IPS-15b (cell line): Measurements from ENCODE around the gene MCUR1.
A peak's percentile ranks its signal among the peaks of the same experiment; 100 is the strongest.

Source experiments
- H3K27me3 ChIP-seq: one replicate; pipeline ENCODE4 v1.6.1; 2013; ENCODE audit warnings: low read length; ENCODE audit not compliant: control insufficient read depth, insufficient read depth
- H3K36me3 ChIP-seq: one replicate; pipeline ENCODE4 v1.6.1; 2013; ENCODE audit warnings: low read length; ENCODE audit not compliant: control insufficient read depth, insufficient read depth
- H3K4me1 ChIP-seq: one replicate; pipeline ENCODE4 v1.6.1; 2013; ENCODE audit warnings: mild to moderate bottlenecking, low read length; ENCODE audit not compliant: control insufficient read depth, insufficient read depth
- H3K4me3 ChIP-seq: one replicate; pipeline ENCODE4 v1.5.1; 2013; ENCODE audit warnings: low read depth, low read length
- H3K9ac ChIP-seq: one replicate; pipeline ENCODE4 v1.6.1; 2013; ENCODE audit warnings: low read depth, mild to moderate bottlenecking, low read length
- H3K9me3 ChIP-seq: one replicate; pipeline ENCODE4 v1.6.1; 2013; ENCODE audit warnings: mild to moderate bottlenecking, low read length; ENCODE audit not compliant: control insufficient read depth, insufficient read depth

The MCUR1 gene

DNA sequence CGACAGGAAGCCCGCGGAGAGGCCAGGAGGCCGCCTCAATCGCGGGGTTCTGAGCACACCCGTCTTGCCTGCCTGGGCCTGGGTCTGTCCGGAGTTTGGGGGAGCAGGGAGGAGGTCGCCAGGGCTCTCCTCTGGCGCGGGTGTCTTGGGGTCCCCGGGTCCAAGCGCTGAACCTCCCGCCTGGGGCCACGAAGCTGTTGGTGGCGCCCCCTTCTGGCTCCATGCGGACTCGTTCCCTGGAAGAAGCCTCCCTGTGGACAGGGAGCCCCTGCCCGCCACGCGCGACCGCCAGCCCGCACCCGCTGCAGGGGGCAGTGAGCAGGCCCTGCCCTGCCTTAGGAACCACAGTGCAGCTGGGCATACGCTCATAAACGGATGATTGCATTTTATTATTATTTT is 44.7 kb downstream of the MCUR1 start:
- H3K9me3 ChIP-seq, result no peaks in the 10 kb centered on the region
- H3K36me3 ChIP-seq, result no peaks in the 10 kb centered on the region
- H3K27me3 ChIP-seq, result no peaks in the 10 kb centered on the region
- H3K4me1 ChIP-seq, result peaks cover 3% of the 10 kb centered on the region
- H3K4me3 ChIP-seq, result no peak overlapping the region
- H3K9ac ChIP-seq, result no peak overlapping the region

GRCh38 chr6:13769034-13769654 is 45.2 kb downstream of the MCUR1 start:
- Histone ChIP-seq H3K9me3 (no peaks in the 10 kb centered on the region), H3K9ac (no peak overlapping the region), H3K36me3 (no peaks in the 10 kb centered on the region), H3K4me1 (peaks cover 3% of the 10 kb centered on the region), H3K4me3 (no peak overlapping the region), H3K27me3 (no peaks in the 10 kb centered on the region)

GRCh38 chr6:13767121-13767808 is 47.1 kb downstream of the MCUR1 start:
- Histone ChIP-seq H3K36me3 (no peaks in the 10 kb centered on the region), H3K4me1 (peaks cover 3% of the 10 kb centered on the region), H3K9me3 (no peaks in the 10 kb centered on the region), H3K9ac (no peak overlapping the region), H3K4me3 (peak overlapping the region; percentile 4), H3K27me3 (no peaks in the 10 kb centered on the region)

GRCh38 chr6:13766201-13766634 is 48.1 kb downstream of the MCUR1 start:
- H3K4me1 ChIP-seq, result peaks cover 3% of the 10 kb centered on the region

DNA sequence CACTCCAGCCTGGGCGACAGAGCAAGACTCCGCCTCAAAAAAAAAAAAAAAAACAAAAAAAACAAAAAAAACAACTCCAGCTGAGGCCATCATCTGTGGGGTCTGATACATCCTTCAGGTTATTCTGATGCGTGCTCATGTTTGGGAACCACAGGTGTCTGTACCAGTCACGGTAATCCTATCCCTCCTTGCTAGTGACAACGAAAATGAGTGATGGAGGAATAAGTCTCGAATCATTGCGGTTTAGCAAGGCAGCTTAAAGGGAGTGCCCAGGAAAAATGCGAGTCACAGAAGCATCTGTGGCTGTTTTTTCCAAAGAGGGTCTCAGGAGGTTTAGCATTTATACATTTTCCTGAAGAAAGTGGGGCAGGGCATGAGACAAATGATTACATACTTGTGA is 48.8 kb downstream of the MCUR1 start:
- Histone ChIP-seq H3K27me3 (no peaks in the 10 kb centered on the region), H3K4me1 (peaks cover 3% of the 10 kb centered on the region), H3K36me3 (no peaks in the 10 kb centered on the region), H3K4me3 (no peak overlapping the region), H3K9ac (no peak overlapping the region), H3K9me3 (no peaks in the 10 kb centered on the region)

More at GRCh38 chr6:13766201-13766634, 48.1 kb downstream of the MCUR1 start:
- H3K27me3 ChIP-seq, result no peaks in the 10 kb centered on the region
- no peak overlapping the region for H3K9ac ChIP-seq
- H3K4me3 ChIP-seq, result no peak overlapping the region
- H3K36me3 ChIP-seq, result no peaks in the 10 kb centered on the region
- H3K9me3 ChIP-seq, result no peaks in the 10 kb centered on the region

- Histone ChIP-seq H3K27me3 (no peaks in the 10 kb centered on the region), H3K36me3 (no peaks in the 10 kb centered on the region), H3K4me3 (no peak overlapping the region), H3K9ac (no peak overlapping the region), H3K9me3 (no peaks in the 10 kb centered on the region), H3K4me1 (peaks cover 3% of the 10 kb centered on the region)
Observed at GRCh38 chr6:13764996-13765395, 49.4 kb downstream of the MCUR1 start.

- H3K27me3 ChIP-seq, result no peaks in the 10 kb centered on the region
- H3K36me3 ChIP-seq, result no peaks in the 10 kb centered on the region
Observed at GRCh38 chr6:13763740-13764381, 50.5 kb downstream of the MCUR1 start.

GRCh38 chr6:13762611-13763441 is 51.5 kb downstream of the MCUR1 start:
- H3K27me3 ChIP-seq, result no peaks in the 10 kb centered on the region
- no peak overlapping the region for H3K9ac ChIP-seq
- H3K4me3 ChIP-seq, result no peak overlapping the region
- peaks cover 3% of the 10 kb centered on the region for H3K4me1 ChIP-seq
- H3K36me3 ChIP-seq, result no peaks in the 10 kb centered on the region
- H3K9me3 ChIP-seq, result no peaks in the 10 kb centered on the region

More at GRCh38 chr6:13763740-13764381, 50.5 kb downstream of the MCUR1 start:
- no peaks in the 10 kb centered on the region for H3K9me3 ChIP-seq
- H3K4me1 ChIP-seq, result peaks cover 3% of the 10 kb centered on the region
- no peak overlapping the region for H3K9ac ChIP-seq
- no peak overlapping the region for H3K4me3 ChIP-seq

GRCh38 chr6:13761361-13762036 is 52.9 kb downstream of the MCUR1 start:
- no peaks in the 10 kb centered on the region for H3K4me1 ChIP-seq

GRCh38 chr6:13760307-13761304 is 53.8 kb downstream of the MCUR1 start:
- Histone ChIP-seq H3K4me3 (no peak overlapping the region), H3K9me3 (no peaks in the 10 kb centered on the region), H3K4me1 (no peaks in the 10 kb centered on the region), H3K9ac (no peak overlapping the region), H3K36me3 (no peaks in the 10 kb centered on the region), H3K27me3 (no peaks in the 10 kb centered on the region)

More at GRCh38 chr6:13761361-13762036, 52.9 kb downstream of the MCUR1 start:
- no peaks in the 10 kb centered on the region for H3K36me3 ChIP-seq
- no peaks in the 10 kb centered on the region for H3K9me3 ChIP-seq
- no peaks in the 10 kb centered on the region for H3K27me3 ChIP-seq
- no peak overlapping the region for H3K9ac ChIP-seq
- no peak overlapping the region for H3K4me3 ChIP-seq
